Esophagus muscularis mucosa (tissue), 3 donors: ENCODE results near the gene MYOCOS.

Experiments used
- CTCF ChIP-seq, 3 experiments: fragments of 200-600 bp in 2 of 3; fragments of 450-650 bp in 1 of 3; sonication (generic) in 2 of 3; IDR thresholded peaks; one replicate each; pipeline ENCODE4 v1.5.1; 2017 to 2019; ENCODE audit warnings: antibody characterized with exemption in 3 of 3, mild to moderate bottlenecking in 2 of 3, moderate library complexity in 1 of 3
- EP300 ChIP-seq: sonication (generic); formaldehyde crosslinking; IDR thresholded peaks from one replicate; pipeline ENCODE4 v1.6.1; 2017; ENCODE audit warnings: antibody characterized with exemption

GRCh38 chr1:171642197-171642596 is 20.2 kb downstream of the MYOCOS start:
- TF ChIP-seq EP300 (no peak), CTCF (IDR thresholded peaks at IDR 0.05) (no peak)
